Type B pancreatic cell (in vitro differentiated cells): ENCODE measurements around the gene JAKMIP1. TPM values are rescaled to one million over a fixed set of nuclear protein-coding genes. Genes with fewer than 3 reads are reported as not detected.

Source experiments
- DNase-seq: peaks from one replicate; pipeline ENCODE4 v3.0.0; 2021; ENCODE audit warnings: mixed read lengths; ENCODE audit not compliant: unreplicated experiment; ENCODE audit errors: extremely low spot score
- H3K27ac Mint-ChIP-seq: 2 replicates; pipeline ENCODE4 v1.8.0; 2021; ENCODE audit warnings: mild to moderate bottlenecking, mixed read lengths
- H3K27me3 Mint-ChIP-seq: 2 replicates; pipeline ENCODE4 v1.8.0; 2021; ENCODE audit warnings: mixed read lengths
- H3K36me3 Mint-ChIP-seq: 2 replicates; pipeline ENCODE4 v1.8.0; 2021; ENCODE audit warnings: mixed read lengths
- H3K4me1 Mint-ChIP-seq: one replicate; pipeline ENCODE4 v1.8.0; 2021; ENCODE audit warnings: mixed read lengths; ENCODE audit not compliant: unreplicated experiment
- H3K4me3 Mint-ChIP-seq: 2 replicates; pipeline ENCODE4 v1.8.0; 2021; ENCODE audit warnings: mild to moderate bottlenecking, mixed read lengths
- H3K9me3 Mint-ChIP-seq: 2 replicates; pipeline ENCODE4 v1.8.0; 2021; ENCODE audit warnings: mixed read lengths
- total RNA-seq: library from RNA; stranded (reverse); gene quantifications from 2 replicates; pipeline ENCODE4 v1.2.1, GENCODE V29; 2021; ENCODE audit warnings: low replicate concordance
- TF ChIP-seq, protein P1 (sequence below): fragments of 200-600 bp; sonication (generic); conservative IDR thresholded peaks from 2 replicates; pipeline ENCODE4 v1.5.0; 2021; ENCODE audit warnings: antibody characterized with exemption, mild to moderate bottlenecking

The JAKMIP1 gene
- total RNA-seq, 1 donor from 2014 or later: 0.89 TPM

- Mint-ChIP-seq H3K9me3 (no peaks in the 10 kb centered on the region), H3K27ac (no peak overlapping the region), H3K4me1 (no peaks in the 10 kb centered on the region), H3K36me3 (no peaks in the 10 kb centered on the region), H3K27me3 (peaks cover 39% of the 10 kb centered on the region), H3K4me3 (no peak overlapping the region)
- TF ChIP-seq, protein P1, sequence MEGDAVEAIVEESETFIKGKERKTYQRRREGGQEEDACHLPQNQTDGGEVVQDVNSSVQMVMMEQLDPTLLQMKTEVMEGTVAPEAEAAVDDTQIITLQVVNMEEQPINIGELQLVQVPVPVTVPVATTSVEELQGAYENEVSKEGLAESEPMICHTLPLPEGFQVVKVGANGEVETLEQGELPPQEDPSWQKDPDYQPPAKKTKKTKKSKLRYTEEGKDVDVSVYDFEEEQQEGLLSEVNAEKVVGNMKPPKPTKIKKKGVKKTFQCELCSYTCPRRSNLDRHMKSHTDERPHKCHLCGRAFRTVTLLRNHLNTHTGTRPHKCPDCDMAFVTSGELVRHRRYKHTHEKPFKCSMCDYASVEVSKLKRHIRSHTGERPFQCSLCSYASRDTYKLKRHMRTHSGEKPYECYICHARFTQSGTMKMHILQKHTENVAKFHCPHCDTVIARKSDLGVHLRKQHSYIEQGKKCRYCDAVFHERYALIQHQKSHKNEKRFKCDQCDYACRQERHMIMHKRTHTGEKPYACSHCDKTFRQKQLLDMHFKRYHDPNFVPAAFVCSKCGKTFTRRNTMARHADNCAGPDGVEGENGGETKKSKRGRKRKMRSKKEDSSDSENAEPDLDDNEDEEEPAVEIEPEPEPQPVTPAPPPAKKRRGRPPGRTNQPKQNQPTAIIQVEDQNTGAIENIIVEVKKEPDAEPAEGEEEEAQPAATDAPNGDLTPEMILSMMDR: no peak
- DNase-seq: no peak
Observed at GRCh38 chr4:5992828-5993321, 207.5 kb downstream of the JAKMIP1 start.

DNA sequence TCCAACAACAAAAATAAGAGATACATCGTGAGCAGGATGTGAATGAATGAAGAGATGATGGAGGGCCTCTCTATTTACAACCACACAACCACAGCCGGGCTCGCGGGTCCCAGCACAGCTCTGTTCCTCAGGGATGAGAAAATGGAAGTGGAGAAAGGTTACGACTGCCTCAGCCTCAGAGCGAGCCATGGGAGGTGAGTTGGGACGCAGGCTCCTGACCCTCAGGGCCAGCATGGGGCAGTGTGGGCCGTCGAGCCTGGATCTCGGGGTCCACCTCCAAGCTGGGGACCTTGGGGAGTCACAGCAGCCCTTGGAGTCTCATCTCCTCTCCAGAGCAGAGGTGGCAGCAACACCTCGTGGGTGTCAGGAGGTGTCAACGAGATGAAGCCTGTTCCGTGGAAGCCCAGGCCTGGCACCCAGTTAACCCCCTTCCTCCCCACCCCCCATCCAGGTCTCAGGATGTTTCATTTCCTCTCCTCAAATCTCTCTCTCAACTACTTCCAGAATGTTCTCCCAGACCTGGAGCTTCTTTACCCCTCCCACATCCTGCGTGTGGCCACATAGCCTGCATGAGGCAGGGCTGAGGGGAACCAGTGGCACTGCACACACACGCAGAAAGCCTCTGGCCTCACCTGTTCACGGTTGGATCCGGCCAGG lies 208.1 kb downstream of the JAKMIP1 start:
- TF ChIP-seq, protein P1: no peak
- DNase-seq: no peak
- peaks cover 45% of the 10 kb centered on the region for H3K27me3 Mint-ChIP-seq

GRCh38 chr4:5991405-5991804 lies 208.9 kb downstream of the JAKMIP1 start:
- DNase-seq: no peak

More for the DNA sequence above, 208.1 kb downstream of the JAKMIP1 start:
- H3K36me3 Mint-ChIP-seq: no peaks in the 10 kb centered on the region
- no peaks in the 10 kb centered on the region for H3K4me1 Mint-ChIP-seq
- no peak overlapping the region for H3K27ac Mint-ChIP-seq
- H3K4me3 Mint-ChIP-seq: no peak overlapping the region
- H3K9me3 Mint-ChIP-seq: no peaks in the 10 kb centered on the region

GRCh38 chr4:5990446-5991160 lies 209.7 kb downstream of the JAKMIP1 start:
- no peaks in the 10 kb centered on the region for H3K9me3 Mint-ChIP-seq
- H3K27me3 Mint-ChIP-seq: peaks cover 44% of the 10 kb centered on the region
- no peaks in the 10 kb centered on the region for H3K4me1 Mint-ChIP-seq
- TF ChIP-seq, protein P1: no peak
- H3K4me3 Mint-ChIP-seq: no peak overlapping the region
- H3K27ac Mint-ChIP-seq: no peak overlapping the region
- no peak for DNase-seq
- H3K36me3 Mint-ChIP-seq: no peaks in the 10 kb centered on the region

More at GRCh38 chr4:5991405-5991804, 208.9 kb downstream of the JAKMIP1 start:
- TF ChIP-seq, protein P1: no peak
- Mint-ChIP-seq H3K27me3 (peaks cover 48% of the 10 kb centered on the region), H3K27ac (no peak overlapping the region), H3K9me3 (no peaks in the 10 kb centered on the region), H3K36me3 (no peaks in the 10 kb centered on the region), H3K4me1 (no peaks in the 10 kb centered on the region), H3K4me3 (no peak overlapping the region)

DNA sequence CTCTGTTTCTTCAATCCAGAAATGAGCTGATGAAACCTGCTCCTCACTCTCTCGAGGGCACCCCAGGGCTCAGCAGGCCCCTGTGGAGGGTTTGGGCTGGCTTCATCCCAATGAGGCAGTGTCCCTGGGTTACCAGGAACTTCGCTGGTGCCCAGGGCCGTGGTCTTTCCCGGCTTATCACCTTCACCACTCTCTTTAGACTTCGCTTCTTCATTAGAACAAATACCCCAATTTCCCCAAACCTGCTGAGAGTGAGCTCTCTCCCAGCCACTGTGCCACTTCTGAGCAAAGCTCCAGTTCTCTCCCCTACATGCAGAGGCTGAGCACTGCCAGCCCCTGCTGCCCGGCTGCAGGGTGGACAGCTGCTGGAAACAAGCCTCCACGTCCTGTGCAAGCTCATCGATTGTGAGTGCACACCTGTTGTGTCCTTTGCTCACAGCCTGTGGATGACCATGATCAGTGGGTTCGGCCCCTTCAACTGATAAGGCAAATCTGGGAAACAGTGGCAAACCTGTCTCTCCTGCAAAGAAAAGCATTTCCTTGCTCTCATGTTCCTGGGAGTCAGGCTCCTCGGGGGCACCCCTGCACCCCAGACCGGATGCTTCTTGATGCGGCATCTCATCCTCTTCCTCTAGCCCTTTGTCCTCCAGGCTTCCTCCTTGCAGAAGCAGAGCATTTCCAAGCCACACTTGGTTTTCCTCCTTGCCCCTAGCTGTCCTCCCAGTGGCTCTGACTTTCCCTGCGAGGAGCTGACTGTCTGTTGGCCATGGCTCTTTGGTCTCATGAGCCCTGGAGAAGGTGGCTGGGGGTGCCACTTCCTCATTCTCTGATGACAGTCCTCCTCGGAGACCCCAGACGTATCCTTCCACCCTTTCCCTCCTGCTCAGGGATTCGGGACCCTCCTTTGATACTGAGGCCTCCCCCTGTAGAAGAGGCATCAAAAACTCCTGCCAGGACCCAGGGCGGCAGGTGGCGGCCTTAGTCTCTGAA lies 210.8 kb downstream of the JAKMIP1 start:
- Mint-ChIP-seq H3K4me3 (no peak overlapping the region), H3K4me1 (no peaks in the 10 kb centered on the region), H3K27ac (no peak overlapping the region), H3K27me3 (peaks cover 40% of the 10 kb centered on the region), H3K36me3 (no peaks in the 10 kb centered on the region), H3K9me3 (peaks cover 5% of the 10 kb centered on the region)
- DNase-seq: no peak
- TF ChIP-seq, protein P1: no peak
